Measurements from ENCODE around the gene CAMK2D. TPM values are rescaled to one million over a fixed set of nuclear protein-coding genes. Genes with fewer than 3 reads are reported as not detected.

Gene CAMK2D
- total RNA-seq, 1 experiment from 2014 or later: 9.0 TPM

GRCh38 chr4:113537203-113537602 is 224.3 kb downstream of the CAMK2D start:
- H3K4ac ChIP-seq (ENCODE audit: low read depth, low read length): no peak overlapping the region
- no peaks in the 10 kb centered on the region for H4K20me1 ChIP-seq (ENCODE audit: control insufficient read depth, insufficient read depth, insufficient read length)
- H2BK12ac ChIP-seq (ENCODE audit: insufficient read length, low read depth, low read length): no peak overlapping the region
- H3K4me2 ChIP-seq (ENCODE audit: insufficient read depth, insufficient read length, low read length): no peak overlapping the region
- no peak overlapping the region for H2AK5ac ChIP-seq (ENCODE audit: insufficient read length, low read length)
- H3K79me1 ChIP-seq (ENCODE audit: insufficient read depth, low read depth, low read length, poor library complexity, severe bottlenecking): no peaks in the 10 kb centered on the region
- Mint-ChIP-seq H3K27me3 (ENCODE audit: low read depth) (no peaks in the 10 kb centered on the region), H3K4me1 (peaks cover 6 to 13% of the 10 kb centered on the region in 2 experiments), H3K9me3 (no peaks in the 10 kb centered on the region), H3K27ac (peak overlapping the region in 2 of 3 experiments; percentile 9 to 50; a peak in 1 of 7 replicates), H3K36me3 (ENCODE audit: insufficient read depth in 1 of 3, low read depth in 3 of 3) (no peaks in the 10 kb centered on the region), H3K4me3 (no peak overlapping the region)
- no peak overlapping the region for H3K56ac ChIP-seq (ENCODE audit: insufficient read length, low read depth, low read length)
- no peak overlapping the region for H2AFZ ChIP-seq (ENCODE audit: low read length)
- no peak overlapping the region for H4K5ac ChIP-seq (ENCODE audit: insufficient read length, low read depth, low read length)
- H4K8ac ChIP-seq (replicated peaks; ENCODE audit: insufficient read length, low read depth, low read length): no peak overlapping the region
- no peak overlapping the region for H3K14ac ChIP-seq (ENCODE audit: insufficient read depth, low read length)
- no peak overlapping the region for H2BK5ac ChIP-seq (ENCODE audit: insufficient read length, low read length)
- H3K23ac ChIP-seq (ENCODE audit: insufficient read length, low read depth, low read length): no peak overlapping the region
- no peak overlapping the region for H3K27ac ChIP-seq (ENCODE audit: insufficient read length, low read depth, low read length)
- no peak overlapping the region for H2BK20ac ChIP-seq (ENCODE audit: low read depth, low read length, poor library complexity, severe bottlenecking)
- H3T11ph ChIP-seq (ENCODE audit: low read length): no peak overlapping the region
- H3K9me3 ChIP-seq (ENCODE audit: control insufficient read depth, low read depth, low read length): no peaks in the 10 kb centered on the region
- no peak overlapping the region for H4K91ac ChIP-seq (ENCODE audit: insufficient read length, low read depth, low read length)
- no peaks in the 10 kb centered on the region for H3K79me2 ChIP-seq (ENCODE audit: insufficient read depth, low read length)
- H3K27me3 ChIP-seq (ENCODE audit: insufficient read depth, low read length): no peaks in the 10 kb centered on the region
- no peak overlapping the region for H3K18ac ChIP-seq (ENCODE audit: insufficient read length, low read depth, low read length)
- no peaks in the 10 kb centered on the region; the same call in 1 of the 2 replicates for H3K4me1 ChIP-seq (ENCODE audit: insufficient read depth, low read length)
- no peak overlapping the region for H2BK120ac ChIP-seq (ENCODE audit: low read depth, low read length, poor library complexity, severe bottlenecking)
- no peak overlapping the region for H3K9ac ChIP-seq (ENCODE audit: extremely low read depth, insufficient read length, low read length)
- no peak overlapping the region for H2BK15ac ChIP-seq (ENCODE audit: low read depth, low read length)
- no CpG with 5 or more reads among the region's 2 CpGs for WGBS (ENCODE audit: extremely low coverage, insufficient read length, low lambda C conversion rate)
- TF ChIP-seq, protein P1, sequence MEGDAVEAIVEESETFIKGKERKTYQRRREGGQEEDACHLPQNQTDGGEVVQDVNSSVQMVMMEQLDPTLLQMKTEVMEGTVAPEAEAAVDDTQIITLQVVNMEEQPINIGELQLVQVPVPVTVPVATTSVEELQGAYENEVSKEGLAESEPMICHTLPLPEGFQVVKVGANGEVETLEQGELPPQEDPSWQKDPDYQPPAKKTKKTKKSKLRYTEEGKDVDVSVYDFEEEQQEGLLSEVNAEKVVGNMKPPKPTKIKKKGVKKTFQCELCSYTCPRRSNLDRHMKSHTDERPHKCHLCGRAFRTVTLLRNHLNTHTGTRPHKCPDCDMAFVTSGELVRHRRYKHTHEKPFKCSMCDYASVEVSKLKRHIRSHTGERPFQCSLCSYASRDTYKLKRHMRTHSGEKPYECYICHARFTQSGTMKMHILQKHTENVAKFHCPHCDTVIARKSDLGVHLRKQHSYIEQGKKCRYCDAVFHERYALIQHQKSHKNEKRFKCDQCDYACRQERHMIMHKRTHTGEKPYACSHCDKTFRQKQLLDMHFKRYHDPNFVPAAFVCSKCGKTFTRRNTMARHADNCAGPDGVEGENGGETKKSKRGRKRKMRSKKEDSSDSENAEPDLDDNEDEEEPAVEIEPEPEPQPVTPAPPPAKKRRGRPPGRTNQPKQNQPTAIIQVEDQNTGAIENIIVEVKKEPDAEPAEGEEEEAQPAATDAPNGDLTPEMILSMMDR (conservative IDR thresholded peaks at IDR 0.05): no peak
- DNase-seq: no peak
- H3K23me2 ChIP-seq (ENCODE audit: insufficient read length, low read depth, low read length, poor library complexity, severe bottlenecking): no peaks in the 10 kb centered on the region
